HEK293T (cell line): Measurements from ENCODE around the gene TMEM208.

Source experiments
- ARNT ChIP-seq: fragments of 450-650 bp; IDR thresholded peaks from 2 replicates; pipeline ENCODE4 v1.6.1; 2017; ENCODE audit warnings: mild to moderate bottlenecking
- BHLHE40 ChIP-seq: fragments of 450-650 bp; IDR thresholded peaks from 2 replicates; pipeline ENCODE4 v1.6.1; 2016; ENCODE audit warnings: mild to moderate bottlenecking, moderate library complexity, borderline replicate concordance
- CTBP1 ChIP-seq: fragments of 450-650 bp; IDR thresholded peaks from 2 replicates; pipeline ENCODE4 v1.6.1; 2016; ENCODE audit warnings: borderline replicate concordance
- FOXA1 ChIP-seq: fragments of 450-650 bp; IDR thresholded peaks from 2 replicates; pipeline ENCODE4 v1.6.1; 2016; ENCODE audit warnings: mild to moderate bottlenecking
- FOXM1 ChIP-seq: fragments of 450-650 bp; IDR thresholded peaks from 2 replicates; pipeline ENCODE4 v1.6.1; 2017; ENCODE audit warnings: mild to moderate bottlenecking, borderline replicate concordance
- SP1 ChIP-seq: fragments of 450-650 bp; IDR thresholded peaks from 2 replicates; pipeline ENCODE4 v1.6.1; 2017
- SUZ12 ChIP-seq: fragments of 450-650 bp; IDR thresholded peaks from 2 replicates; pipeline ENCODE4 v1.6.1; 2016; ENCODE audit warnings: mild to moderate bottlenecking
- TARDBP ChIP-seq: fragments of 450-650 bp; IDR thresholded peaks from 2 replicates; pipeline ENCODE4 v1.6.1; 2016
- ZNF384 ChIP-seq: fragments of 450-650 bp; IDR thresholded peaks from 2 replicates; pipeline ENCODE4 v1.6.1; 2016

DNA sequence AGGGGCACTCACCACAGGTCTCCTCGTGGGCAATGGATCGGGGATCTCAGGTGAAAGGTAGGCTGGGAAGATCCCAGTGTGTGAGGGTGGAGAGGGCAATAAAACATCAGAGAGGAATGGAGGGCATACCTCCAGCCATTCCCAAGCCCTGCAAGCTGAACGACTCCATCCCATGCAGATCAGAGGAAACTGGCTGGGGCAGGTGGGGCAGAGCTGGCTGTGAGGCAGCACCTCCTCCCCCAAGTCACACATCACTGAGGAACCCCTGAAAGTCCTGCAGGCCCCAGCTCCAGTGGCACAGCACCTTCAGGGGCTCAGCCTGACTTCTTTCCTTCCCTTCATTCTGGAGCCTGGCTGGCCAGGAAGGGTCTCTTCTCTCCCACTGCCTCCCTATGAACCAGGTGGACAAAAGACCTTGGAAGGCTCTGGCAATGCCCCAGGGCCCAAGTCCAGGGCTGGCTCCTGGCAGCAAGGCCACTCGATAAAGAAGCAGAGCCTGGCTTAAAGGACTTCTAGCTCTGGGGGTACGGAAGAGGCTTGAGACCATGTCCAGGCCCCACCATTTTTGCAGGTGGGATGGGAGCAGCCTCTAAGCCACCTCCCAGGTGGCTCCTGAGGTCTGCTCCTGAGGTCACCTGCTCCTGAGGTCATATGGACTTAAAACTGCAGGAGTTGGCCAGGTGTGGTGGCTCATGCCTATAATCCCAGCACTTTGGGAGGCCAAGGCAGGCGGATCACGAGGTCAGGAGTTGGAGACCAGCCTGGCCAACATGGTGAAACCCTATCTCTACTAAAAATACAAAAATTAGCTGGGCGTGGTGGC is 13.5 kb upstream of the TMEM208 start:
- TF ChIP-seq TARDBP, result no peak
- TF ChIP-seq FOXM1, result no peak
- no peak for TF ChIP-seq FOXA1
- no peak for TF ChIP-seq ARNT
- TF ChIP-seq SP1, result no peak
- TF ChIP-seq SUZ12, result no peak
- no peak for TF ChIP-seq BHLHE40
- no peak for TF ChIP-seq CTBP1
- TF ChIP-seq ZNF384, result no peak
